Adrenal gland (tissue), 5 donors: ENCODE data around the gene TMEM123.

Experiments
- CTCF ChIP-seq, 6 experiments: fragments of 450-650 bp in 4 of 6; fragments of 200-600 bp in 2 of 6; sonication (generic) in 1 of 6; IDR thresholded peaks; 1 replicate in 5 of 6; 2 replicates in 1 of 6; pipeline versions ENCODE4 v1.5.1 to v1.8.0; 2016 to 2021; ENCODE audit warnings: antibody characterized with exemption in 6 of 6, mild to moderate bottlenecking in 2 of 6, moderate library complexity in 1 of 6
- POLR2A ChIP-seq, 2 donors: fragments of 450-650 bp; IDR thresholded peaks; one replicate each; pipeline ENCODE4 v1.6.1; 2017; ENCODE audit warnings: antibody characterized with exemption in 2 of 2, mild to moderate bottlenecking in 2 of 2, moderate library complexity in 1 of 2
- donor health status: DM: no; HTN: no; CAD: no.

GRCh38 chr11:102447193-102447592, 5.4 kb downstream of the TMEM123 start:
- no peak for TF ChIP-seq POLR2A (IDR thresholded peaks at IDR 0.05)
- TF ChIP-seq CTCF (IDR thresholded peaks at IDR 0.05), result no peak
